DMS53 treated with DMSO at 0.1 percent for 48 hours (cell line): ENCODE data around the gene UTF1.
A peak's percentile ranks its signal among the peaks of the same experiment; 100 is the strongest.

ENCODE experiments used
- DNase-seq: peaks from one replicate; lab custom pipeline; 2025; ENCODE audit not compliant: unreplicated experiment; lab: John Stamatoyannopoulos, UW

UTF1 gene

DNA sequence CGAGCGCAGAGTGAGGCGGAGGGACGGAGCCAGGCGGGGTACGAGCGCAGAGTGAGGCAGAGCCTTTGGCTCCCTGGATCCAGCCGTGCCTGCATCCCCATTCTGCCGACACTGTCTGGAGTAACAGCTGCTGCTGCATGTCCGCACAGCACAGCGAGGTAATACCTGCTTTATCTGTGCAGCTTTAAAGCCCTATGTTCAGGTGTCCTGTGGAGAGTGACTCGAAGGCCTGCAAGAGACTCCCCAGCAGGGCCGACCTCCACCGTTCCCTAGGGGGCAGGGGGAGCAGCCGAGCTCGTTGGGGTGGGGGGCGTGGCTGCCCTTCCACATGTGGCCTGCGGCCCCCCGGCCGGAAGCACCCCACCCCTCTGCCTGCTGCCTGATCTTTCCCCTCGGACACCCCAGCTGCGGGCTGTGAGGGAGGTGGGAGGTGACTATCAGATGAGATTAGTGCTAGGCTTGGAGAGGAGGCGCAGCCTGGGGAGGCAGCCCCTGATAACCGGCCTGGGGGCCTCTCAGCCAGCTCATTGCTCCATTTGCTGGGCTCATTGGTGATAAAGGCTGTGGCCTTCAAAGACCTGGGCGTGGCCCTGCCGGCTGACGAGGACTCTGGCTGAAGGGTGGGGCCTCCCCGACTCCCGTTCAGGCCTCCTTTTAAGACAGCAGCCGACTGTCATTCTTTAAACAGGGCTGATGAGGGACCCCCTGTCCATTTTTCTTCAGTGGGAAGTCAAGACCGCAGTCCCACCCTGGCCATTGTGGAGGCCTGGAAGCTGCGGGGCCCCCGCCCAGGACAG is 15.6 kb downstream of the UTF1 start:
- no peak for DNase-seq

GRCh38 chr10:133246236-133246626 is 16.2 kb downstream of the UTF1 start:
- no peak for DNase-seq

DNA sequence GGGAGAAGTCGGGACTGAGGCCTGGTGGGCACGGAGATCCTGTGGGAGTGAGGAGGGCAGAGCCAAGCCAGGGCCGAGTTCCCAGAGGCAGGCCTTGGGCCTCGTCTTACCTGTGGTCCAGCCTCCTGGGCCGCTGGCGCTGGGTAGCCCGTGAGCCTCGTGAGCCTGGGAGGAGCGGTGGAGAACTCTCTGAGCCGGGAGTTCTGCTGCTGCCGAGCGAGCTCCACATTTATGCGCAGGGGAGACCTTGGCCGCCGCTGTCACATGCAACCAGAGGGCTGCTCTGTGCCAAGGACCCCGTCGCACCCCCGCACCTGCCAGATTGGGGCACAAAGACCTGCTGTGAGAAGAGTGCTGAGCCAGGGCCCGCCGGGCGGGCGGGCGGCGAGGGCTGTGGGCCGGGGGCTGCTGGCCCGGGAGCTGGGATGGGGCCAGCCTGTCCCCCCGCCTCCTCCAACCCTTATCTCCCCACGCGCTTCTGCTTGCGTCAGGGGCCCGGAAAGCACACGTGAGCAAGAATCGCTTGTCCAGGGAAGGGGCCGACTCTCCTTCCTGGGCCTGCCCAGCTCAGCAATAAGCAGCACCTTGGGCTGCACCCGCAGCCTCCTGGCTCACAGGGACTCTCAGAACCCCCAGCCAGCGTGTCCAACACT is 17.8 kb downstream of the UTF1 start:
- DNase-seq, result no peak

DNA sequence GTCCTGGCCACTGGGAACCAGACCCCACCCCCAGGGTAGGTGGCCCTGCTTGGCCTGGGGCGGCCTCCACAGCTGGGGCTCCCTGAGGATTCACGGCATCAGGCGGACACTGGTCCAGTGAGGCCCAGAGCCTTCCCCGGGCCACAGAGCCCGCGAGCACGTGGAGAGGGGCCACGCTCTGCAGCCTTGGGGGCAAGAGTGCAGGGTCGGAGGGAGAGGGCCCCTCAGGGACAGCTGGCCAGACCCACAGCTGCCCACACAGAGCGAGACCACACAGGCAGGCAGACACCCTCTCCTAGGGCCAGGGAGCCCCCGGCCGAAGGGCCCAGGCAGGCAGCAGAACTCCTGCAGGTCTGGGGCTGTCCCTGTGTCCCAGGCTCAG is 18.3 kb downstream of the UTF1 start:
- no peak for DNase-seq

DNA sequence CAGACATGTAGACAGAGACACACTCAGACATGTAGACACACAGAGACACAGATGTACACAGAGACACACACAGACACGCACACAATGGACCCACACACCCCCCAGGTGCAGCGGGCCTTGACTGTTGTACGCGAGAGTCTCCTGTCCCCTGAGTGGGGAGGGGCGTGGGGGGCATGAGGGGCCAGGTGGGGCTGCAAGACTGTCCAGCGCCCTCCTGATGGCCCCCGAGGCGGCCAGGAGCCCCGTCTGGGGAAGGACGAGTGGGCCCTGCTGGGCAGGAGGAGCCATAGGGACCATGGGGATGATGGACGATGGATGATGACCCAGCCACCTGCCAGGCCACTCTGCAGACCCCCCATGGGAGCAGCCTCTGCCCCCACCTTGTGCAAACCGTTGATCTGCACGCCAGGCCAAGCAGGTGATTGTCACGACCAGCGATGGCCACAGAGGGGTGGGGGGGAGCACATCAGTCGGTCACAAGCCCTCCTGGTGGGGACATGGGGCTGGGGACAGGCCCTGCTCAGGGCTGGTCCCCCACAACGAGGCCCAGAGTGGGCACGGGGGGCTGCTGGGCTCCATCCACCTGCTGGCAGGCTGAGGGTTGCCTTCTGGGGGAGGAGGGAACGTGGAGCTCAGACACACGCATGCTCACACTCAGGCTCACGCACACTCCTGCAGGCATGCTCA is 19.2 kb downstream of the UTF1 start:
- DNase-seq, result no peak

DNA sequence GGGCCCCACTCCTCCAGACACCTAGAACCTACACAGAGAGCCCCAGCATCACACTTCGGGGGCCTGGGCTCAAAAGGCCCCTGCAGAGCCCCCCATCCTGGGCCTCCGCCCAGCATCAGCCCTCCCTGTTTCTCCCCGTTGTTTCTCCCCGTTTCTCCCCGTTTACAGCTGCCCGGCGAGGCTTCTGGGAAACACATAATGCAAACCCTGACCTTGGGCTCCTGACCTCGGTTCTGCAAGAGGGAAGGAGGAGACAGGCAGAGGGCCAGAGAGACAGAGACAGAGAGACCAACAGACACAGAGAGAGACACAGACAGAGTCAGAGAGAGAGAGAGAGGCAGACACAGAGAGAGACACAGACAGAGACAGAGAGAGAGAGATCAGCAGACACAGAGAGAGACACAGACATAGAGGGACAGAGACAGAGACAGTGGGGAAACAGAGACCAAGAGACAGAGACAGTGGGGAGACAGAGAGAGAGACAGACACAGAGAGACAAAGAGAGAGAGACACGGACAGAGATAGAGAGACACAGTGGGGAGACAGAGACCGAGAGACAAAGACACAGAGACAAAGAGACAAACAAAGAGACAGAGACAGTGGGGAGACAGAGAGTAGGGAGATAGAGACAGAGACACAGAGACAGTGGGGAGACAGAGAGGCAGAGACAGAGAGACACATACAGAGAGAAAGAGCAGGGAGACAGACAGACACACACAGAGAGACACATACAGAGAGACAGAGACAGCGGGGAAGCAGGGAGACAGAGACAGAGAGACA is 20.1 kb downstream of the UTF1 start:
- no peak for DNase-seq

DNA sequence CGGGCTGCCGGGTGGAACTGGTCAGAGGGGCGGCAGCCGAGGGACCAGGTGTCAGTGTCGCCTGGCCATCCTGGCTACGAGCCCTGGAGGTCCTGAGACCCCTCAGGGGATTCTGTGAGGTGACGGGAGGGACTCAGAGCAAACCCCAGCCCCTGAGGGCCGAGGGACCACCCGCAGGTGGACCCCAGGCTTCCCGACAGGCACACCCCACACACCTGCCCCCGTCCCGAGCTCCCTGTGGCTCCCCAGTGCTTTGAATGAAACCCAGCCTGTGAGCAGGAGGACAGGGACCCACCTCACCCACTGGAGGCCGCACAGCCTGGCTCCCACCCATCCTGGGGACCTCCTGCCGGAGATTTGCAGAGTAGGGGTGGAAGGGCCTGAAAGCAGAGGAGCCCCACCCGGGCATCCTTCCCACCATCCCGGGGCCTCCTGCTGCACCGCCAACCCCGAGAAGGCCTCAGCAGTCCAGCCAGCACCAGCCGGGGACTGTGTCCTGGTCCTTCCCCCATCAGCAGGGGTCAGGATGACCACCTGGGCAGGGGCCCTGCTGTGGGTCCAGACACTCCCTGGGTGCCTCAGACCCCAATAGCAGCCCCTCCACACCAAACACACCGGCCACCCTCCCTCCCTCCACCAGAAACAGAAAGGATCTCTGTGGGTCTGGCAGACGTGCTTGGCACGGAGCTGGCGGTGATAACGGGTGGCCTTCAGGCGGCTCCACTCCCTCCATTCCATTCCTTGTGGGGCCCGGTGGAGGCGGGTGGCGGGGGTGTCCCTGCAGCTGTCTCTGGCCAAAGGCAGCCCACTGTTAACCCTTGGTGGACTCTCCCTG is 21.6 kb downstream of the UTF1 start:
- no peak for DNase-seq

- no peak for DNase-seq
Observed at GRCh38 chr10:133252223-133252552, 22.2 kb downstream of the UTF1 start.

DNA sequence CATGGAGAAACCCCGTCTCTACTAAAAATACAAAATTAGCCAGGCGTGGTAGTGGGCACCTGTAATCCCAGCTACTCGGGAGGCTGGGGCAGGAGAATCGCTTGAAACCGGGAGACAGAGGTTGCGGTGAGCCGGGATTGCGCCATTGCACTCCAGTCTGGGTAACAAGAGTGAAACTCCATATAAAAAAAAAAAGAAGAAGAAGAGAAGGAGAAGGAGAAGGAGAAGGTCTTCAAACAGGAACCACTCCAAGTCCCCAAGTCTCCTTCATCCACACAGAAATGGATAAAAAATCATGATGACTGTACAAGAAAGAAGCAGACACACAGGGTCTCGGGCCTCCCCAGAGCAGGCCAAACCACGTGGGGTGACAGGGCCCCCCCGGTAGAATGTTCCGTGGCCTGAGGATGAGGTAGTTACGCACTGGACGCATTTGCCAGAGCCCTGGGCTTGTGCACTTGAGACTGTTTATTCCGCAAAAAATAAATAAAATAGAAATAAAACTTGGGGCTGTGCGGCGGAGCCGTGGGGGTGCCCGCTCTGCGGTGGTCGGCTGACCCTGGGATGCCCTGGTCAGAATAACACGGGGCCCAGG is 23.4 kb downstream of the UTF1 start:
- no peak for DNase-seq

GRCh38 chr10:133254421-133255120 is 24.6 kb downstream of the UTF1 start:
- no peak for DNase-seq

GRCh38 chr10:133255323-133255722 is 25.3 kb downstream of the UTF1 start:
- DNase-seq, result no peak

- peak; percentile 15 for DNase-seq
Observed at GRCh38 chr10:133257489-133258065, 27.6 kb downstream of the UTF1 start.

- no peak for DNase-seq
Observed at GRCh38 chr10:133258066-133258817, 28.2 kb downstream of the UTF1 start.

DNA sequence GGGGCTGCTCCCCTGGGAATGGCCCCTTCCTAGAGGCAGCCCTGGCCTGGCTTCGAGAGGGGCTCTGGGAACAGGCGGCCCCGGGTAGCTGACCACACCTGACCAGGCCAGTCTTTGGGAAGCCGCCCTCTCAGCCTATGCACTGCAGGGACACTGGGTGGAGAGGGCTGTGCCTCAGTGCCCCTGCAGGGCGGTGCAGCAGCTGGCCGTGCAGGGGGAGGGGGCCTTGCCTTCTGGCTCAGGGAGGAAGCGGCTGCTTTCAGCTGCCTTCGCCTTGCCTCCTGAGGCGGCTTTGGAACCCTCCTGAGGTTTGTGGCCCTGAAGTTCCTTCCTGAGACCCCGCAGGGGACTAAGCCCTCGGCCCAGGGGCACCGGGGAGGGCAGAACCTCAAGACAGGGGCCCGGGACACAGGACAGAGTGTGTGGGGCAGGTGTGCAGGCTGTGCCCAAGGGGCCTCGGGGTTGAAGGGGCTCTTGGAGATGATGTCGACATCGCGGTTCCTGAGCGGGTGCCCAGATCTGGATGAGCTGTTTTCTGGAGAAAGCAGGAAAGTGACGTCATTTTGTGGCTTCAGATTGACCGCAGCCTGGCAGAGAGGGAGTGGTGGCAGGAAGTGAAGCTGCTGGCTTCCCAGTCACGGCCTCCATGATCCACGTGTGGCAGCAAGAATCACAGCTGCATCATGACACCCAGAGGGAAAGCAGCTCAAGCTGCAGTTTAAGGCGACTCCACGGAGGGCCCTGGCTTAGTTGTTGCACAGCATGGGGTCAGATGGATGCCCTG is 29.0 kb downstream of the UTF1 start:
- DNase-seq, result no peak

GRCh38 chr10:133259602-133259989 is 29.6 kb downstream of the UTF1 start:
- DNase-seq, result no peak

GRCh38 chr10:133260895-133261725 is 31.1 kb downstream of the UTF1 start:
- DNase-seq, result no peak

GRCh38 chr10:133261726-133262325 is 31.8 kb downstream of the UTF1 start:
- peak; percentile 53 for DNase-seq
